Measurements from ENCODE around the gene CDC27.

DNA sequence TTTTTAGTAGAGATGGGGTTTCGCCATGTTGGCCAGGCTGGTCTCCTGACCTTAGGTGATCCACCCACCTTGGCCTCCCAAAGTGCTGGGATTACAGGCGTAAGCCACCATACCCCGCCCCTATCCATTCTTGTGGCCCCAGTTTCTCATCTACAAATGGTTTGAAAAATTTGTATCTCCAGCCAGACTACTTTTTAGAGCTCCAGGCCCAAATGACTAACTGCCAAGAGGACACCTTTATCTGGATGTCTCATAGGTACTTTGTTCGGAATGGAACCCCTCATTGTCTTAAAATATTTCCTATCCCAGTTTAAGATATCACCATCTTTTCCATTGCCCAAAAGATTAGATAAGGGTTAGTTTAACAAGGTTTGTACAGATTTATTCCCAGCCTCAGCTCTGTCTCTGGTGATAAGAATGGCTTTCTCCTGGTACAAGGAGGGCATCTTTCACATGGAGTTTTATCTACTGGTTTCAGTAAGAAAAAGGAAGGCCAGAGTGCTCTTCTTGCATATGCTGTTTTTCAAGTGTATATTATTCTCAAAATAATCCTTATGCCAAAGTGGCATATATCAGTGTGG is 4.9 kb upstream of the CDC27 start:
- TF ChIP-seq ZNF274 (IDR thresholded peaks at IDR 0.05; ENCODE audit: low read depth, low read length) (no peak), YY1 (IDR thresholded peaks at IDR 0.05; ENCODE audit: insufficient read depth, insufficient read length) (no peak)

Data from NT2/D1 (cell line).